Transverse colon (tissue), 4 donors: ENCODE measurements around the gene SFTPB. TPM values are rescaled to one million over a fixed set of nuclear protein-coding genes. Genes with fewer than 3 reads are reported as not detected.

ENCODE experiments used
- DNase-seq: peaks from one replicate; pipeline ENCODE4 v3.0.0-alpha.2; 2019
- H3K27ac ChIP-seq, 4 donors: fragments of 200-600 bp; sonication (generic); 2 replicates each; pipeline ENCODE4 v1.5.1; 2016 to 2018; ENCODE audit warnings: inconsistent platforms in 4 of 4
- H3K27me3 ChIP-seq: fragments of 200-600 bp; sonication (generic); 2 replicates; pipeline ENCODE4 v1.5.1; 2017; ENCODE audit warnings: inconsistent platforms
- H3K36me3 ChIP-seq, 4 donors: fragments of 200-600 bp; sonication (generic); 2 replicates each; pipeline ENCODE4 v1.5.1; 2017 to 2019; ENCODE audit warnings: inconsistent platforms in 4 of 4
- H3K4me1 ChIP-seq, 4 donors: fragments of 200-600 bp; sonication (generic); 2 replicates each; pipeline ENCODE4 v1.5.1; 2017 to 2020; ENCODE audit warnings: inconsistent platforms in 4 of 4
- H3K4me3 ChIP-seq, 4 donors: fragments of 200-600 bp; sonication (generic); 1 replicate in 1 of 4; 2 replicates in 3 of 4; pipeline versions ENCODE4 v1.5.1 to v1.6.1; 2017 to 2019; ENCODE audit warnings: inconsistent platforms in 4 of 4
- H3K9me3 ChIP-seq, 2 donors: fragments of 200-600 bp; sonication (generic); 2 replicates each; pipeline ENCODE4 v1.5.1; 2017 to 2019; ENCODE audit warnings: inconsistent platforms in 2 of 2
- EP300 ChIP-seq: sonication (generic); formaldehyde crosslinking; IDR thresholded peaks from one replicate; pipeline ENCODE4 v1.6.1; 2017; ENCODE audit warnings: antibody characterized with exemption, low read depth
- POLR2A ChIP-seq: fragments of 450-650 bp; IDR thresholded peaks from one replicate; pipeline ENCODE4 v1.6.1; 2016; ENCODE audit warnings: antibody characterized with exemption, mild to moderate bottlenecking, moderate library complexity
- POLR2AphosphoS5 ChIP-seq, 3 donors: sonication (generic); formaldehyde crosslinking; IDR thresholded peaks; one replicate each; pipeline ENCODE4 v1.6.1; 2016; ENCODE audit warnings: antibody characterized with exemption in 3 of 3
- WGBS, 2 donors: methylation state at CpG; one replicate each; pipeline ENCODE4 v1.1.5; 2018; ENCODE audit warnings: low coverage in 1 of 2; 5-methylcytosine and 5-hydroxymethylcytosine counted together
- in situ Hi-C, 4 donors: fragments of 200-750 bp; cut with MboI; loops; one replicate each; pipeline versions ENCODE4 v1.15.0 to v1.15.1; 2017; ENCODE audit warnings: low sequenced_read_pairs in 3 of 4, low pct_ligation_motif_present in 1 of 4, low pct_unique_long_range_greater_than_20kb in 1 of 4
- intact Hi-C: fragments of 100-400 bp; cut with DNase I; formaldehyde crosslinking; loops from one replicate; pipeline ENCODE4 v1.15.1; 2023; ENCODE audit warnings: low total_unique reads
- total RNA-seq, 4 donors: library from RNA; depleted of rRNA; stranded (reverse); fragments of >200 nt; gene quantifications; one replicate each; pipeline ENCODE4 v1.1.0, GENCODE V29; 2016
- TF ChIP-seq, protein P1 (sequence below), 5 experiments: fragments of 200-600 bp in 3 of 5; fragments of 450-650 bp in 2 of 5; sonication (generic) in 3 of 5; IDR thresholded peaks; 1 replicate in 2 of 5; 2 replicates in 3 of 5; pipeline ENCODE4 v1.5.1; 2016 to 2017; ENCODE audit warnings: antibody characterized with exemption in 5 of 5, inconsistent platforms in 3 of 5, mild to moderate bottlenecking in 2 of 5, moderate library complexity in 1 of 5

SFTPB gene
- total RNA-seq, 4 donors from 2014 or later: not detected

DNA sequence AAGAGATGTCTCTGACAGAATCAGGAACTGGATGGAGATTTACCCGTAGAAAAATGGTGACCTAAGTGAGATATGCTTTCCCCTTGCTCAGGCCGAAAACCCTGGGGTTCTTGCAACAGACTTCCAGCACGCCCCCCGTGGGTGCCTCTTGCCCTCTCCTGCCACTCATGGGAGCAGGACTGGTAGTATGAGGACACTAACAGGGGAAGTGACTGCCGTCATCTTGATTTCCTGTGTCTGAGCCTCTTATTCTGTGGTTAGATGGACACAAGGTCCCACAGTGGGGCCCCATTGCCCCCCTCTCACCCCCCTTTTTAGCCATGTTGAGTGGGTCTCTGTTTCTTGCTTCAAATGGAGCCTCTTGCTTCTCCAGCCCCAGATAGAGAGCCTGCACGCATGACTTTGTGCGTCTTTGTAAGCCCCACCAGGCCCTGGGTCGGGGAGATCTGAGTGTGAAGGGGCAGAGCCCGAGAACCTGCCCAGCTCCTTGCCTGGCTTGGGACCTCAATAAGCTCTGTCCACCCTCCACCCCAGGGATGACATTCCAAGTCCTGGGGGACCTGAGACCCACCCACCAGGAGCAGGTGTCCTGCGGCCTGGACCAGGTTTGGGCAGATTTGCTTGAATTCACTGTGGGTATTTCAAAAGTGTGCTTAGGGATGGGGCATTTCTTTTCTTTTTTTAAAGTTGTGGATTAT is 38.7 kb upstream of the SFTPB start:
- intact Hi-C loops: no loop called here
- no peaks in the 10 kb centered on the region for H3K9me3 ChIP-seq
- H3K27me3 ChIP-seq: no peaks in the 10 kb centered on the region
- in situ Hi-C loops: no loop called here
- H3K4me3 ChIP-seq: no peak overlapping the region
- DNase-seq: peak; percentile 32
- peaks cover 0 to 47% (median 6%) of the 10 kb centered on the region in 4 donors for H3K4me1 ChIP-seq
- WGBS, 2 donors: 81% methylated on average over 10 of the region's 10 CpGs; no CpG with 5 or more reads in 1 of the 2 donors
- no peaks in the 10 kb centered on the region for H3K36me3 ChIP-seq
- TF ChIP-seq EP300 (no peak), POLR2A (no peak), POLR2AphosphoS5 (IDR thresholded peaks at IDR 0.05) (no peak)
- TF ChIP-seq, protein P1, sequence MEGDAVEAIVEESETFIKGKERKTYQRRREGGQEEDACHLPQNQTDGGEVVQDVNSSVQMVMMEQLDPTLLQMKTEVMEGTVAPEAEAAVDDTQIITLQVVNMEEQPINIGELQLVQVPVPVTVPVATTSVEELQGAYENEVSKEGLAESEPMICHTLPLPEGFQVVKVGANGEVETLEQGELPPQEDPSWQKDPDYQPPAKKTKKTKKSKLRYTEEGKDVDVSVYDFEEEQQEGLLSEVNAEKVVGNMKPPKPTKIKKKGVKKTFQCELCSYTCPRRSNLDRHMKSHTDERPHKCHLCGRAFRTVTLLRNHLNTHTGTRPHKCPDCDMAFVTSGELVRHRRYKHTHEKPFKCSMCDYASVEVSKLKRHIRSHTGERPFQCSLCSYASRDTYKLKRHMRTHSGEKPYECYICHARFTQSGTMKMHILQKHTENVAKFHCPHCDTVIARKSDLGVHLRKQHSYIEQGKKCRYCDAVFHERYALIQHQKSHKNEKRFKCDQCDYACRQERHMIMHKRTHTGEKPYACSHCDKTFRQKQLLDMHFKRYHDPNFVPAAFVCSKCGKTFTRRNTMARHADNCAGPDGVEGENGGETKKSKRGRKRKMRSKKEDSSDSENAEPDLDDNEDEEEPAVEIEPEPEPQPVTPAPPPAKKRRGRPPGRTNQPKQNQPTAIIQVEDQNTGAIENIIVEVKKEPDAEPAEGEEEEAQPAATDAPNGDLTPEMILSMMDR (IDR thresholded peaks at IDR 0.05): no peak
- peak overlapping the region; percentile 39 to 71 (median 50) for H3K27ac ChIP-seq

- in situ Hi-C loops (no loop called here), intact Hi-C loops (no loop called here)
- 91% methylated on average over 5 to 6 of the region's 6 CpGs for WGBS, 2 donors
- H3K4me3 ChIP-seq: no peak overlapping the region
- peak overlapping the region; percentile 41 to 71 (median 54) for H3K27ac ChIP-seq
- peaks cover 0 to 42% (median 6%) of the 10 kb centered on the region in 4 donors for H3K4me1 ChIP-seq
- DNase-seq: no peak
- no peaks in the 10 kb centered on the region for H3K27me3 ChIP-seq
- H3K36me3 ChIP-seq: no peaks in the 10 kb centered on the region
- TF ChIP-seq, protein P1 (IDR thresholded peaks at IDR 0.05): no peak
- TF ChIP-seq POLR2A (no peak), EP300 (no peak), POLR2AphosphoS5 (IDR thresholded peaks at IDR 0.05) (no peak)
- H3K9me3 ChIP-seq: no peaks in the 10 kb centered on the region
Measured at GRCh38 chr2:85706063-85706462, 38.1 kb upstream of the SFTPB start.

DNA sequence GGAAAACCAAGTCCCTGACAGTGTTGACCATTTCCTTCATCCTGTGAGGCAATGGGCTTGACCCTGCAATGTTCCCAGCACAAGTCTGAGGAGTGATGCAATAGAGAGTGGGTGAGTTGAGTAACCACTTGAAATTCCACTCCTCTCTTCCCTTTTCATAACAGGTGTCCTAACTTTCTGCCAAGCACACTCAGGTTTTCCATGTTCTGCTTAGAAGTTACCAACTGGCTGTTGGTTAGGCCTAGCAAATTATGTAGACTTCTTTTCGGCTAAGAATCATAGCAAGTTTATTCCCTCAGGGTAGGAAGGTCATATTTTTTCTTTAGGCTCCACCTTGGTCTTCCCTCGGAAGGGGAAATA is 37.7 kb upstream of the SFTPB start:
- H3K27me3 ChIP-seq: no peaks in the 10 kb centered on the region
- H3K4me3 ChIP-seq: no peak overlapping the region
- 85 to 89% methylated on average over 2 of the region's 2 CpGs for WGBS, 2 donors
- peaks cover 0 to 38% (median 6%) of the 10 kb centered on the region in 4 donors for H3K4me1 ChIP-seq
- peak; percentile 28 for DNase-seq
- no peaks in the 10 kb centered on the region for H3K36me3 ChIP-seq
- no peaks in the 10 kb centered on the region for H3K9me3 ChIP-seq
- TF ChIP-seq, protein P1 (IDR thresholded peaks at IDR 0.05): no peak
- TF ChIP-seq POLR2AphosphoS5 (IDR thresholded peaks at IDR 0.05) (peak; percentile 76 to 87 (median 81)), EP300 (peak; percentile 81), POLR2A (no peak)
- in situ Hi-C loops (no loop called here), intact Hi-C loops (no loop called here)
- peak overlapping the region; percentile 44 to 71 (median 62) for H3K27ac ChIP-seq

DNA sequence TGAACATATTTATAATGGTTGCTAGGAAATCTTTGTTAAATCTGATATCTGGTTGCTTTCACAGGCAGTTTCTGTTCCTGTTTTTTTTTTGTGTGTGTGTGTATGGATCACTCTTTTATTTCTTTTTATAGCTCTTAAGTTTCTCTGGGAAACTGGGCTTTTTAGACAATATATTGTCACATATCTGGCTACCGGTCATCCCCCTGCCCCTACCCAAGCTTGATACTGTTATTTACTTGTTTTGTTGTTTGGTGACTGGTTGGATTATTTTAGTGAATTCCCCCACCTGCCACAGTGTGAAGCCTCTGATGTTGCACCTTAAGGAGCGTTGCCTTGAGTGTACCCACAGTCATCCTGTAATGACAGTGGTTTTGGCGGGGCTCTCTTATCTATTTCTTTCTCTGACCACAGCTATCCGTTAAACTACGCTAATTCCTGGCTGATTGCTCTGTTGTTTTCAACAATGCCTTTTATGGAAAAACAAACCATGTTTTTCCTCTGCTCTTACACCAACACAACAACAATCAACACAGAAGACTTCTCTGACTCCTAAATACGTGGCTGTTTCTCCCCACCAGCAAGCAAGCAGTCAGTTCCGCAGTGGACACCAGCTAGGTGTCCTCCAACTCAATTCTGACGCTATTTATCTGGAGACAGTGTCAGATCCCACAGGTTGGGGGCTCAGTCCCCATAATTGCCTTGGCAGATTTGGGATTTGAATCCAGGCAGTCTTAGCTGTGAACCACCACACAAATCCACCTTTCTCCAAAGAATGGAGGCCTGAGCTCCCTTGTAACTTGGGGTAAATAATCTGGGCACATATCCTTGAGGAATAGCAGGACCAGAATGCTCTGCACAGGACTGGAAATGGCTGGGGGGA is 37.0 kb upstream of the SFTPB start:
- peak overlapping the region; percentile 51 to 65 (median 61) for H3K27ac ChIP-seq
- TF ChIP-seq, protein P1 (IDR thresholded peaks at IDR 0.05): no peak
- TF ChIP-seq POLR2AphosphoS5 (IDR thresholded peaks at IDR 0.05): no peak
- no peak for TF ChIP-seq EP300
- no peak for TF ChIP-seq POLR2A
- no peaks in the 10 kb centered on the region for H3K27me3 ChIP-seq
- WGBS, 2 donors: 65 to 77% methylated on average over 5 to 8 of the region's 8 CpGs
- H3K4me1 ChIP-seq: peaks cover 0 to 31% (median 4%) of the 10 kb centered on the region in 4 donors
- in situ Hi-C loops: no loop called here
- no peaks in the 10 kb centered on the region for H3K9me3 ChIP-seq
- H3K4me3 ChIP-seq: no peak overlapping the region
- no peaks in the 10 kb centered on the region for H3K36me3 ChIP-seq
- no peak for DNase-seq
- intact Hi-C loops: no loop called here
